ENCODE data around the gene SLC2A11.
A peak's percentile ranks its signal among the peaks of the same experiment; 100 is the strongest.

The SLC2A11 gene

DNA sequence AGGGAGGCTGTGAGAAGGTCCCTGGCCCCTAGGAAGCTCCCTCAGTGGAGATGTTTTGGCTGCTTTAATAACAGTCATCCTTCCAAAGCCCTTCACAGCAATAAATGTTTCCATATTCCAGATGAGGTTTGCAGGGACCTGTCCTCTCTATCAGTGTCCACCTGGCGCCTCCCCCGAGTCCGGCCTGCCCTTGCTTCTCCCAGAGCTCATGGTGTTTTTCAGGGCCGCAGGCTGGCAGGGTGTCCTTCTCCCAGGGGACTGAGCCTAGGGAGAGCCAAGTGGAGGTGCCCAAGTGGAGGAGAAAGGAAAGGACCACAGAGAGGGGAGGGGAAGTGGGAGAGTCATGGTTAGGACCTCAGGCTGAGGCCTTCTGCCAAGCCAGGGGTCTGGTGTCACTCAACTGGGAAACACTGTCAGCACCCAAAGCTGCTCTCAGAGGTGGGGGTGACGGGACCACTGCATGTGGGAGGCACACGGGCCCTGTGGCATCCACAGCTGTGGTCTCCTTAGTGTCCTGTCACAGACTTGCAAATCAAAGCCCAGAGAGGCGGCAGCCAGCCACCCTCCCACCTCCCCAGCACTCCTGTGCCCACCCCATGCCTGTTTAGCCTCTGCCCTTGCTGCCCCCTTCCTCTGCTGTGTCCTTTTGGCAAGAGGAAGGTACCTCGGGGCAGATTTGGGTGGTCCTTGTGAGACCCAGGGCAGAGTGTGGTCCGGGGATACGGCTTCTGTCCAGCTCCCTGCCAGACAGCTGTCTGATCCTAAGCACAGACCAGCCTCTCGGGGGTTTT lies 25.3 kb upstream of the SLC2A11 start:
- DNase-seq (ENCODE audit: low read depth), result no peak

- no peak for DNase-seq (ENCODE audit: low read depth)
Measured at GRCh38 chr22:23833017-23833751, 24.5 kb upstream of the SLC2A11 start.

- DNase-seq (ENCODE audit: low read depth), result no peak
Measured at GRCh38 chr22:23833911-23834317, 23.8 kb upstream of the SLC2A11 start.

GRCh38 chr22:23834406-23834792 lies 23.3 kb upstream of the SLC2A11 start:
- no peak for DNase-seq (ENCODE audit: low read depth)

- no peak for DNase-seq (ENCODE audit: low read depth)
Measured at GRCh38 chr22:23834793-23835483, 22.7 kb upstream of the SLC2A11 start.

DNA sequence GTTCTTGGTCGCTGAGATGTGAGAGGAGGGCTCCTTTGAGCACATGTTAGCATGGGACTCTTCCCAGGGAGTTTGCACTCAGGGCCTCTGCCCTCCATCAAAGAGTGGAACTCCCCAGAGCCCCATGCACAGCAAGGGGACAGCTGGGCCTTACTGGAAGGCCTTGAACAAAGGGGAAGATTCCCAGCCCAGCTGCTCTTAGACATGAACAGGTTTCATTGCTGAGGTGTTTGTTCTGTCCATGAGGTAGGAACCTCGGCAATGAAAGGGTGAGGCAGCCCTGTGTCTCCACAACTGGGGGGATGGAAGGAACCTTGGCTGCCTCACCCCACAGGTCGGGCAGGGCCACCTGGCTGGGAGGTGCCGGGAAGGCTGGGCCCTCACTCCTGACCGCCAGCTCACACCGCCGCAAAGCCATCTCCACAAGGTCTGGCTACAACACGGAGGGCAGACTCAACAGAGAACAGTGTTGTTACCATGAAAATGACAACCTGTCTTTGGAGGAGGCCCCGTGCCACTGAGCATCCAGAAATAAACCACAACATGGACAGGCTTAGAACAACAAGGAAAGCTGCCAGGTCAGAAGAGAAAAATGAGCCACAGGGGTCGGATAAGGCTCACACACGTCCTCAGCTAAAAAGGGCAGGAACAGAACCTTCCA lies 22.1 kb upstream of the SLC2A11 start:
- no peak for DNase-seq (ENCODE audit: low read depth)

DNA sequence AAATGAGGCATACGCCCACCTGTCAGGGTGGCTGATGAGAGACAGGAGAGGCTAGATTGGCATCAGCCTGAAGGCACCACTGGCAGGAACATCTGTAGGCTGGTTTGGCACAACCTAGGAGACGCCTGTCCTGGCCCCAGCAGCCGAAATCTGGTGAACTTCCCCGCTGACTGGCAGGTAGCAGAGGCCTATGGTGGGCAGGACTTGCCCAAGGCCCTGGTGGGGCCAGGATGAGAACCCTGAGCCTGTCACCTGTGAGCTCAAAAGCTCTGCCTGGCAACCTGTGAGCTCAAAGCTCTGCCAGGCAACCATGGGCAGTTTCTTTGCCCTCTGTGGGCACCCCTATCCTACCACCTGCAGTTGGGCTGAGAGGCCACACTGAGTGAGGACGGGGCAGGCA lies 21.4 kb upstream of the SLC2A11 start:
- no peak for DNase-seq (ENCODE audit: low read depth)

- DNase-seq (ENCODE audit: low read depth), result no peak
Measured at GRCh38 chr22:23836692-23837495, 20.8 kb upstream of the SLC2A11 start.

DNA sequence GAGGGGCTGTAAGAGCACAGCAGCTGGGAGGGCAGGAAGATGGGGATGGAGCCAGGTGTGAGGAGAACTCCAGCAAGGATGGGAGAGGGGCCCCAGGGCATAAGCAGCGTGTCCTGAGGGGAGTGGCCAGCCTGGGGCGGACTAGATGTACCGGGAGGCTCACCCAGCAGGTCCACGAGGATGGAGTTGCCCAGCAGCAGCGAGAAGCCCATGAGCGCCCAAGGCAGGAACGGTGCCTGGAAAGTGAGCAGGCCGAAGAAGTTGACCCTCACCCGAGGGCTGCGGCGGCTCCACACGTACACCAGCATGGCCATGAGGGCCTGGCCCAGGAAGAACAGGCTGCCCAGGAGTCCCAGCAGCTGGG lies 20.2 kb upstream of the SLC2A11 start:
- no peak for DNase-seq (ENCODE audit: low read depth)

DNA sequence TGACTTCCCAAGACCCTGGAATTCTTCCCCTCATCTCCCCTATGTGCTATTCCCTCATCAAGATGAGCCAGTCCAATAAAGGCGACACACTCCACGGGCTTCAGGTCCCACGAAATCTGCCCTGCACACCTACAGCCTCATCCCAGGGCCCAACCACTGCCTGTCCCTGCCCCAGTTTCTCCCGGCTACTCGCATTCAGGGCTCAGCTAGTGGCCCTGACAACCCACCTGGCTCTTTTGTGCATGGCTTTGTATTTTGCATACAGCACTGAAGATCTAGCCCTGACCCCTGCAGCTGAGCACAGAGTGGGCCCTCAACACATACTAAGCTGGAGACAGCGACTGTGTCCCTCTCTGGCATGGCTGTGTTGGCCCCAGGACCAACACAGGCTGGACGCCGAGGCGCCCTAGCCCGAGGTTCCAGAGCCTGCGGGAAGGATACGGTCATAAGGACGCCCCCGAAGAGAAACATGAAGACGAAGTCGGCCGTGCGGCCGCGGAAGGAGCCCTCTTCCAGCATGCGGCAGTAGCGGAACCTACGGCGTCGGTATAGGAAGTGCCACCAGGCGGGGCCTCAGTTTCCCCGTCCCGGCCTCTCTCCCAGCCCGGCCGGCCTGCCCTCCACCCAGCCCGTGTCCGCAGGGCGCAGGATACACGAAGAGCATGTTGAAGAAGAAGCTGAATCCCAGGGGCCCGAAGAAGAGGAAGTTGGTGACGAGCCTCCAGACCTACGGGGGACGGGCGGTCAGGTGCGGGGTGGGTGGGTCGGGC lies 19.6 kb upstream of the SLC2A11 start:
- no peak for DNase-seq (ENCODE audit: low read depth)

GRCh38 chr22:23838681-23839468 lies 18.8 kb upstream of the SLC2A11 start, which contains the start of gene DERL3:
Gene DERL3 (minus strand): TSS chr22:23839006. CDS start chr22:23838987, 19 bp downstream.
- peak; percentile 95 for DNase-seq (ENCODE audit: low read depth)

DNA sequence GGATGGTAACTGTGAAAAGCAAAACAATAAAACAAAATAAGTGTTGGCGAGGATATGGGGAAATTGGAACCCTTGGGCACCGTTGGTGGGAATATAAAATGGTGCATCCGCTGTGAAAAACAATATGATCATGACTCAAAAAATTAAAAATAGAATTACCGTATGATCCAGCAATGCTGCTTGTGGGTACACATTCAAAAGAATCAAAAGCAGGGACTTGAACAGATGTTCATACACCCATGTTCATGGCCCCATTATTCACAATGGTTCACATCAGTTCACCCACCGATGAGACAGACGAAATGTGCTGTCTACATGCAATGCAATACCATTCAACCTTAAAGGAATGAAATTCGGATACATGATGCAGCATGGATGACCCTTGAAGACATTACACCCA lies 17.6 kb upstream of the SLC2A11 start:
- DNase-seq (ENCODE audit: low read depth), result no peak

DNA sequence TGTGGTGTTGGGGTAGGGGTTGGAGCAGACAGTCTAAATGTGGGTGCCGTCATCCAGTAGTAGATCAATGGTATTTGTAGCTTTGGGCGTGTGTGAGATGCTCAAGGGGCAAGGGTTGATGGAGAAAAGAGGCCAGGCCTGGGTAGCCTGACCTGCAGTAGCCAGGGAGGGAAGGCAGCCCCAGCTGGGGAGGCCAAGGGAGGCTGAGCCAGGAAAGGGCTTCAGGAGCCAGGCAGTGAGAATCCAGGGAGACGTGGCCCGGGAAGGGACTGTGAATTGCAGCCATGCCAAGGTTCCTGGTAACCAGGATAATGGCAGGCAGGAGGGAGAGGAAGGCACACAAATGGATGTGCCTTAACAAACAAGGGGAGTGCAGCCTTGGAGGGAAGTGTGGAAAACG lies 16.4 kb upstream of the SLC2A11 start:
- DNase-seq (ENCODE audit: low read depth), result no peak

- DNase-seq (ENCODE audit: low read depth), result no peak
Measured at GRCh38 chr22:23841736-23842445, 15.8 kb upstream of the SLC2A11 start.

DNA sequence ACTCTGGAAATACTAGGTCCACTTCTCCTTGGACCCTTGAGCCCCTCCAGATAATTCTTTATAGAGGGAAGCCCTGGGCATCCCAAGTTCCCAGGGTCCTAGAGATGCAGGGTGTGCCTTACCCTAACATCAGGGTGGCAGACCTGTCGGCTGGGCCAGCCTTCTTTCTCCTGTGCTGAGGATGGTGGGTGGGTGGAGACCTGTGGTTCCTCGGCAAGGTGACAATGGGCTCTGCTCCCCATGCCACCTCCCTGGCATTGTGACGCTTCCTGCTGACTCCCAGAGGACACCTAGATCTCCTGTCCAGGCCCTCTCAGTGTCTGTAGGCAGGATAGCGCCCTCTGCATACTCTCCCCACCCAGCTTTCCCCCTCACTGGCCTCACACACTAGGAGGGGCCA lies 15.1 kb upstream of the SLC2A11 start:
- no peak for DNase-seq (ENCODE audit: low read depth)

- no peak for DNase-seq (ENCODE audit: low read depth)
Measured at GRCh38 chr22:23844739-23845202, 12.9 kb upstream of the SLC2A11 start.

- no peak for DNase-seq (ENCODE audit: low read depth)
Measured at GRCh38 chr22:23845265-23846080, 12.2 kb upstream of the SLC2A11 start.

DNA sequence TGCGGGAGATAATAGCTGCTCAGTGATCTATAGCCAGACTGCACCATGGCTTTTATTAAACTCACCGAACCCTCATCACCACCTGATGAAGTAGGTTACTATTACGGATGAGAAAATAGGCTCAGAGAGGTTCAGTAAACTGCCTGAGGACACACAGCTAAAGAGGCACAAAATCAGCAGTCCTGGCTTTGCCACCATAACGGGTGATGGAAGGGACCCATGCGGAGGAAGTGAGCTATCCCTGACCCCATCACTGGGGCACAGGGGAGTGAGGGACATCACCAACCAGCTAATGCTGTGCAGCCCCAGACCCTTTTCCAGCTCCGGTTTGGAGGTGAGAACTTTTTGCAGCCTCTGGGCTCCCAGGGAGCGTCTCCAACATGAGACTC lies 11.6 kb upstream of the SLC2A11 start:
- DNase-seq (ENCODE audit: low read depth), result no peak

Data from HS-27A (cell line).